Subcutaneous preadipocyte (primary cell): ENCODE data around the gene CSNK1A1L. TPM values are rescaled to one million over a fixed set of nuclear protein-coding genes. Genes with fewer than 3 reads are reported as not detected.

Experiments used
- total RNA-seq: library from RNA; depleted of rRNA; stranded (reverse); fragments of >200 nt; gene quantifications from 2 replicates; pipeline ENCODE4 v1.2.3, GENCODE V29; 2012

The CSNK1A1L gene
- not detected in 2 replicates for total RNA-seq

DNA sequence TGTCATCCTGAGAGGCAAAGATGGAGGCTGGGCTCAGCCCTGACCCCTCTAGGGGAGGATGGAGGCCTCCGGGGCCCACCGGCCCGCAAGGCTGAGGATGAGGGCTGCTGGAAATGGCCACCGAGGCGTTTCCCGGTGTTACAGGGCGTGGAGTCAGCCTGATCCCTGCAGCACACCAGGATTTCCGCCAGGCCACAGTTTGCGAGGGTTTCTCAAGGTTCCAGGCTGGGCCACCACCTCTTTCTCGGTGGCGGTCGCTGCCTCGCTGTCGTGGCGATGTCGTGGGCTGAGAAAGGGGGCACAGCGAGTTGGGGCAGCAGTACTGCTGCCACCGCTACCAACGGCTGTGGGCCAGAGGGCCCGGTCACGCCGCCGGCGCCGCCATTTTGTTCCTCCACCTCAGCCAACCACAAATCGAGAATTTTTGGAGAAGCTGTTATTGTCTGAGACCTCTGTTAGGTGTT is at the start of gene CSNK1A1L:
CSNK1A1L (minus strand) TSS at position 414 of the 464 bp plus-strand sequence; CDS start at position 6, 408 bp downstream.

DNA sequence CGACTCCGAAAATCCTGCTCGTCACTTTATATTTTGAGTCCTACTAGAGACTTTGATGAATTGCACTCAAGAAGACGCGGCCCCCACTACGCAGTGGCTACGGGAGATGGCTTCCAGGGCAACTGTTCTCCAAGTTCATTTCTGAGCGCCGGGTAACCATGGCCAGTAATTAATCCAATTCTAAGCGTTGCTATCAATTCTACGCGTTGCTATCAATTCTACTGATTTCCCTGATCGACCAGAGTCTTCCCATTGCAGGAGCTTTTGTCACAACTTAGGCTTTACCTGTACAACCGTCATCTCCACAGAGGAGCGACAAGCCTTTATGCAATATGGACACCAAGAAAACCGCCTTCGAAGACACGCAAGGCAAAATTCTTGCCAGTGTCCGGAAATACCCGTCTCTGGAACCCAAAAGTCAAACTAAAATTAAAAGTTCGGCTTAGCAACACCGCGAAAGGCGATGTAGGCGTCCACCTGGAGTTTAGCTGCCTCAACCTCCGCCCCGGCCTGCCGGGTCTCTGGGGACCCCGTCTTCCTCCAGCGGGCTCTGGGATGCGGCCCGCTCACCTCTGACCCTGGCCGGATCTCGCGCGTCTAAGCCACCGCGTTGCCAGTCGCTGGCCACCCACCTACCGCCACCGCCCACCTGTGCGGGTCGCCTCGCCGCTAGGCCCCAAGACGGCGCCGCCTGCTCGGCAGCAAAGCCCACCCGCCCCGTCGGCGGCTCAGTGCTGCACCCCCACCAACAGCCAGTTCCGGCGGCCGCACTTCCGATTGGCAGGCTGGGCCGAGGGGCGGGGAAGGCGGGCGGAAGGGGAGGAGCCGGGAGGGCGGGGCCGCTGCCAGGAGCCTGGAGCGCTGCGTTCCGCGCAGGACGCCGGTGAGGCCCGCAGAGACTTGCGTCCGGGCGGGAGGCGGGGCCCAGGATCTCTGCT is 46.3 kb downstream of the CSNK1A1L start, which contains the start of gene SUPT20H:
SUPT20H (minus strand) TSS at position 779 of the 938 bp plus-strand sequence. CDS start 8,198 bp downstream, outside the sequence.

Other genes starting within 250 kb of the CSNK1A1L start
- 1.8 and 2.2 TPM in 2 replicates for gene SMAD9, start 185.4 kb downstream of the CSNK1A1L start, total RNA-seq
- gene ALG5, start 106.3 kb downstream of the CSNK1A1L start, total RNA-seq, result 32.1 and 42.3 TPM in 2 replicates
- 40.4 and 42.8 TPM in 2 replicates for gene EXOSC8, start 104.9 kb downstream of the CSNK1A1L start, total RNA-seq
- gene SUPT20H, start 46.0 kb downstream of the CSNK1A1L start, total RNA-seq, result 32.0 and 50.8 TPM in 2 replicates